ENCODE results near the gene ENTPD1. TPM values are rescaled to one million over a fixed set of nuclear protein-coding genes. Genes with fewer than 3 reads are reported as not detected.
A peak's percentile ranks its signal among the peaks of the same experiment; 100 is the strongest.

Gene ENTPD1
- total RNA-seq, 1 donor from 2014 or later: 33.5 TPM

- DNase-seq: no peak
These were observed 76.5 kb downstream of the ENTPD1 start for GRCh38 chr10:95832216-95833041.

- no peak for DNase-seq
These were observed 77.2 kb downstream of the ENTPD1 start for GRCh38 chr10:95833042-95833610.

- no peak for DNase-seq
These were observed 78.4 kb downstream of the ENTPD1 start for GRCh38 chr10:95834406-95834805.

- DNase-seq: no peak
These were observed 79.3 kb downstream of the ENTPD1 start for GRCh38 chr10:95835149-95835860.

GRCh38 chr10:95835911-95836310 lies 79.9 kb downstream of the ENTPD1 start:
- DNase-seq: no peak

GRCh38 chr10:95836610-95837355 lies 80.8 kb downstream of the ENTPD1 start:
- DNase-seq: peak; percentile 29

- no peak for DNase-seq
These were observed 81.4 kb downstream of the ENTPD1 start for GRCh38 chr10:95837356-95837776.

GRCh38 chr10:95837783-95838182 lies 81.8 kb downstream of the ENTPD1 start:
- no peak for DNase-seq

- DNase-seq: no peak
These were observed 84.2 kb downstream of the ENTPD1 start for GRCh38 chr10:95840121-95840520.

GRCh38 chr10:95840681-95841080 lies 84.7 kb downstream of the ENTPD1 start:
- no peak for DNase-seq

GRCh38 chr10:95841661-95842498 lies 85.9 kb downstream of the ENTPD1 start:
- DNase-seq: peak; percentile 74

GRCh38 chr10:95845411-95845810 lies 89.4 kb downstream of the ENTPD1 start:
- no peak for DNase-seq

- DNase-seq: no peak
These were observed 91.0 kb downstream of the ENTPD1 start for GRCh38 chr10:95847007-95847406.

GRCh38 chr10:95848841-95849240 lies 92.9 kb downstream of the ENTPD1 start:
- DNase-seq: no peak

- no peak for DNase-seq
These were observed 94.8 kb downstream of the ENTPD1 start for GRCh38 chr10:95850791-95851190.

- no peak for DNase-seq
These were observed 104.4 kb downstream of the ENTPD1 start for GRCh38 chr10:95860166-95860940.

- no peak for DNase-seq
These were observed 105.4 kb downstream of the ENTPD1 start for GRCh38 chr10:95861386-95861785.

- DNase-seq: peak; percentile 55
These were observed 109.2 kb downstream of the ENTPD1 start for GRCh38 chr10:95864906-95865813.

- no peak for DNase-seq
These were observed 110.0 kb downstream of the ENTPD1 start for GRCh38 chr10:95865814-95866466.
